Astrocyte (in vitro differentiated cells and primary cell): ENCODE results near the gene IP6K3. TPM values are rescaled to one million over a fixed set of nuclear protein-coding genes. Genes with fewer than 3 reads are reported as not detected.
A peak's percentile ranks its signal among the peaks of the same experiment; 100 is the strongest.

Experiments used
- DNase-seq: peaks from one replicate; pipeline ENCODE4 v3.0.0-alpha.2; 2010; ENCODE audit warnings: low read depth
- FAIRE-seq: peaks from 2 replicates; lab custom pipeline; 2011; peaks lifted over from hg19 to GRCh38; lab: Jason Lieb, UNC
- H2AFZ ChIP-seq: 2 replicates; pipeline ENCODE4 v1.6.0; 2012; ENCODE audit warnings: low read depth, low read length, inconsistent platforms
- H3K27ac ChIP-seq: 2 replicates; pipeline ENCODE4 v1.5.1; 2011; ENCODE audit warnings: low read depth, low read length, inconsistent platforms
- H3K27me3 ChIP-seq: 2 replicates; pipeline ENCODE4 v1.6.0; 2011; ENCODE audit warnings: low read length, inconsistent platforms; ENCODE audit not compliant: insufficient read depth
- H3K36me3 ChIP-seq: 2 replicates; pipeline ENCODE4 v1.5.1; 2011; ENCODE audit warnings: low read length, inconsistent platforms; ENCODE audit not compliant: insufficient read depth
- H3K4me1 ChIP-seq: 2 replicates; pipeline ENCODE4 v1.5.1; 2011; ENCODE audit warnings: low read length, inconsistent platforms; ENCODE audit not compliant: insufficient read depth
- H3K4me2 ChIP-seq: 2 replicates; pipeline ENCODE4 v1.6.0; 2012; ENCODE audit warnings: low read length, inconsistent platforms
- H3K4me3 ChIP-seq: 2 replicates; pipeline ENCODE4 v1.5.1; 2011; ENCODE audit warnings: low read depth, mild to moderate bottlenecking, low read length, inconsistent platforms; ENCODE audit not compliant: insufficient read depth
- H3K79me2 ChIP-seq: 2 replicates; pipeline ENCODE4 v1.6.0; 2012; ENCODE audit warnings: mild to moderate bottlenecking, low read length, inconsistent platforms; ENCODE audit not compliant: insufficient read depth
- H3K9ac ChIP-seq: 2 replicates; pipeline ENCODE4 v1.6.0; 2012; ENCODE audit warnings: mild to moderate bottlenecking, low read length, inconsistent platforms
- H3K9me3 ChIP-seq: 2 replicates; pipeline ENCODE4 v1.5.1; 2012; ENCODE audit warnings: low read depth, mild to moderate bottlenecking, low read length, inconsistent platforms; ENCODE audit not compliant: insufficient read depth
- H4K20me1 ChIP-seq: 2 replicates; pipeline ENCODE4 v1.6.0; 2012; ENCODE audit warnings: low read length, inconsistent platforms; ENCODE audit not compliant: insufficient read depth
- H3K27ac Mint-ChIP-seq: one replicate; pipeline ENCODE4 v1.8.0; 2021; ENCODE audit warnings: mild to moderate bottlenecking, mixed read lengths; ENCODE audit not compliant: unreplicated experiment
- H3K27me3 Mint-ChIP-seq: one replicate; pipeline ENCODE4 v1.8.0; 2021; ENCODE audit warnings: low read depth, mixed read lengths; ENCODE audit not compliant: unreplicated experiment
- H3K36me3 Mint-ChIP-seq: one replicate; pipeline ENCODE4 v1.8.0; 2021; ENCODE audit warnings: low read depth, mixed read lengths; ENCODE audit not compliant: unreplicated experiment
- H3K4me1 Mint-ChIP-seq: one replicate; pipeline ENCODE4 v1.8.0; 2021; ENCODE audit warnings: low read depth, mixed read lengths; ENCODE audit not compliant: unreplicated experiment
- H3K4me3 Mint-ChIP-seq: one replicate; pipeline ENCODE4 v1.8.0; 2021; ENCODE audit warnings: mild to moderate bottlenecking, moderate library complexity, mixed read lengths; ENCODE audit not compliant: unreplicated experiment
- H3K9me3 Mint-ChIP-seq: one replicate; pipeline ENCODE4 v1.8.0; 2021; ENCODE audit warnings: mild to moderate bottlenecking, mixed read lengths; ENCODE audit not compliant: unreplicated experiment
- EZH2 ChIP-seq: IDR thresholded peaks from 2 replicates; pipeline ENCODE4 v1.6.1; 2012; ENCODE audit warnings: mild to moderate bottlenecking, low read length, inconsistent platforms; ENCODE audit not compliant: insufficient read depth
- total RNA-seq: library from RNA; stranded (reverse); gene quantifications from 2 replicates; pipeline ENCODE4 v1.2.1, GENCODE V29; 2021
- TF ChIP-seq, protein P1 (sequence below): IDR thresholded peaks from 2 replicates; pipeline ENCODE4 v1.5.1; 2011; ENCODE audit warnings: low read depth, mild to moderate bottlenecking, inconsistent platforms, low read length, moderate library complexity; ENCODE audit not compliant: insufficient read depth

The IP6K3 gene
- total RNA-seq, 1 donor from 2014 or later, result 4.6 TPM

- no peak overlapping the region for H3K4me2 ChIP-seq
- H3K4me1 ChIP-seq, result peaks cover 12% of the 10 kb centered on the region
- H3K79me2 ChIP-seq, result no peaks in the 10 kb centered on the region
- no peak overlapping the region for H3K27ac ChIP-seq
- Mint-ChIP-seq H3K9me3 (no peaks in the 10 kb centered on the region), H3K27ac (peak overlapping the region; percentile 50), H3K4me3 (no peak overlapping the region), H3K36me3 (no peaks in the 10 kb centered on the region), H3K4me1 (peaks cover 28% of the 10 kb centered on the region), H3K27me3 (peaks cover 11% of the 10 kb centered on the region)
- no peak overlapping the region for H3K9ac ChIP-seq
- DNase-seq, result no peak
- no peak overlapping the region for H2AFZ ChIP-seq
- H3K27me3 ChIP-seq, result no peaks in the 10 kb centered on the region
- no peaks in the 10 kb centered on the region for H4K20me1 ChIP-seq
- no peak overlapping the region for H3K4me3 ChIP-seq
- no peak for TF ChIP-seq EZH2
- TF ChIP-seq, protein P1, sequence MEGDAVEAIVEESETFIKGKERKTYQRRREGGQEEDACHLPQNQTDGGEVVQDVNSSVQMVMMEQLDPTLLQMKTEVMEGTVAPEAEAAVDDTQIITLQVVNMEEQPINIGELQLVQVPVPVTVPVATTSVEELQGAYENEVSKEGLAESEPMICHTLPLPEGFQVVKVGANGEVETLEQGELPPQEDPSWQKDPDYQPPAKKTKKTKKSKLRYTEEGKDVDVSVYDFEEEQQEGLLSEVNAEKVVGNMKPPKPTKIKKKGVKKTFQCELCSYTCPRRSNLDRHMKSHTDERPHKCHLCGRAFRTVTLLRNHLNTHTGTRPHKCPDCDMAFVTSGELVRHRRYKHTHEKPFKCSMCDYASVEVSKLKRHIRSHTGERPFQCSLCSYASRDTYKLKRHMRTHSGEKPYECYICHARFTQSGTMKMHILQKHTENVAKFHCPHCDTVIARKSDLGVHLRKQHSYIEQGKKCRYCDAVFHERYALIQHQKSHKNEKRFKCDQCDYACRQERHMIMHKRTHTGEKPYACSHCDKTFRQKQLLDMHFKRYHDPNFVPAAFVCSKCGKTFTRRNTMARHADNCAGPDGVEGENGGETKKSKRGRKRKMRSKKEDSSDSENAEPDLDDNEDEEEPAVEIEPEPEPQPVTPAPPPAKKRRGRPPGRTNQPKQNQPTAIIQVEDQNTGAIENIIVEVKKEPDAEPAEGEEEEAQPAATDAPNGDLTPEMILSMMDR, result no peak
- no peak for FAIRE-seq
- H3K9me3 ChIP-seq, result no peaks in the 10 kb centered on the region
- H3K36me3 ChIP-seq, result no peaks in the 10 kb centered on the region
These were observed 3.7 kb upstream of the IP6K3 start for GRCh38 chr6:33750244-33750991.

DNA sequence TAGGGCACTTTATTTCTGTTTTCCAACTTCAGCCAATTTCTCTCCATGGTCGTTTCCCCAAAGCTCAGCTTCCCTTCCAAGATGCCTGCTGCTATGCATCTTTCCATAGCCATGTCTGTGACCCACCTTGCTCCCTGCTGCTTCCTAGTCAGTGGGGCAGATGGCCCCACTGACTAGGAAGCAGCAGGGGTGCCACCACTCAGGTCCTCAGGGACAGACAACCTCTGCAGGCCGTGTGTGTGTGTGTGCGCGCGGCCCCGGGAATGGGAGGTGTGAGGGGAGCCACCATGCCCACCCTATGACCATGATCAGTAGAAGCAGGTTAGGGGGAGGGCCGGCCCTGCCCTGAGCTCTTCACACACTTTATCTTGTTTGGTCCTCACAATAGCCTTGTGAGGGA is 2.7 kb upstream of the IP6K3 start:
- no peak overlapping the region for H3K4me3 ChIP-seq
- no peak overlapping the region for H2AFZ ChIP-seq
- Mint-ChIP-seq H3K27ac (no peak overlapping the region), H3K27me3 (peaks cover 11% of the 10 kb centered on the region), H3K36me3 (no peaks in the 10 kb centered on the region), H3K4me3 (no peak overlapping the region), H3K4me1 (peaks cover 31% of the 10 kb centered on the region), H3K9me3 (no peaks in the 10 kb centered on the region)
- H3K27ac ChIP-seq, result no peak overlapping the region
- no peak overlapping the region for H3K4me2 ChIP-seq
- no peak for FAIRE-seq
- DNase-seq, result no peak
- no peaks in the 10 kb centered on the region for H3K9me3 ChIP-seq
- peaks cover 12% of the 10 kb centered on the region for H3K4me1 ChIP-seq
- H4K20me1 ChIP-seq, result no peaks in the 10 kb centered on the region
- no peaks in the 10 kb centered on the region for H3K27me3 ChIP-seq
- no peaks in the 10 kb centered on the region for H3K79me2 ChIP-seq
- TF ChIP-seq, protein P1, result no peak
- no peak for TF ChIP-seq EZH2
- no peak overlapping the region for H3K9ac ChIP-seq
- H3K36me3 ChIP-seq, result no peaks in the 10 kb centered on the region

- DNase-seq (no peak), FAIRE-seq (no peak)
- Mint-ChIP-seq H3K27me3 (peaks cover 11% of the 10 kb centered on the region), H3K9me3 (no peaks in the 10 kb centered on the region), H3K36me3 (no peaks in the 10 kb centered on the region), H3K27ac (no peak overlapping the region), H3K4me1 (peaks cover 36% of the 10 kb centered on the region), H3K4me3 (no peak overlapping the region)
- Histone ChIP-seq H3K36me3 (no peaks in the 10 kb centered on the region), H3K79me2 (no peaks in the 10 kb centered on the region), H4K20me1 (no peaks in the 10 kb centered on the region), H3K9me3 (no peaks in the 10 kb centered on the region), H3K4me1 (peaks cover 12% of the 10 kb centered on the region), H3K9ac (no peak overlapping the region), H3K4me3 (no peak overlapping the region), H3K27ac (no peak overlapping the region), H2AFZ (no peak overlapping the region), H3K4me2 (no peak overlapping the region), H3K27me3 (no peaks in the 10 kb centered on the region)
- TF ChIP-seq EZH2, result no peak
- TF ChIP-seq, protein P1, result no peak
These were observed 2.1 kb upstream of the IP6K3 start for GRCh38 chr6:33748841-33749240.
